ENCODE data around the gene ZC3H4. TPM values are rescaled to one million over a fixed set of nuclear protein-coding genes. Genes with fewer than 3 reads are reported as not detected.

The ZC3H4 gene
- total and polyA plus RNA-seq, 2 donors (not counting 3 experiments of a cell fraction or from before 2014, with no cell fraction given) = 6.2 to 63.9 TPM

DNA sequence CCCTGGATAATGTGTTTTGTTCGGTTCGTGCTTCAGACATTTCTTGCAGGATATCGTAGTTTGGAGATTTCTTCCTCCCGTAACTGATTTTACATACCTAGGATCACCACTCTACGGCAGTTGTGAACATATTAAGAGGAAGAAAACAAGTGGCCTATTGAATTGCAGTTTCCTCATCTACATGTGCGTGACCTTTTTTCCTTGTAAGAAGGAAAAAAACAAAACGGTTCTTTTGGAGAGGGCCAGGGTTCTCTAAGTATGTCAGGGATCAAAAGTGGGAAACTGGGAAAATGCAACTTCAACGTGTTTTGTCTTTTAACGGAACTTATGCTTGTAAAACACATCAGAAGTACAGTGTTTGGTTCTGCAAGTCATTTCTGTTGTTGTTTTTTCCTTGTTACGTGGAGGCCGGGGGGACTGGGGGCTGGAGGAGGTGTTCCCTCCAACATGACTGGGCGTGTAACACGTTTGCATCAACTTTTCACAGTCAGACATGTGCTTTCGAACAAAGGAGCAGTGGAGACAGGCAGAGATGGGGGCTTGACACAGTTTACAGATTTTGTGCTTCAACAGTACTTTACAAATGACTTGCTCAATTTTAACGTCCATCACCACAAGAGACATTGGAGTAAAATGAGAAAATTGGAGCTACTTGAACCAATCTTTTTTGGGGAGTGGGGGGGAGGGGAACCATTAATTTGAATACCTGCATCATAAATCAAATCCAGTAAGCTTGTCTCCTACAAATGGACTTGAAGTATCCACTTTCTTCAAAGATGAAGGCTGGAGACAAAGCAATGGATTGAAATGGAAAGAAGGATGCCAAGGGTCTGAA lies 3.8 kb downstream of the ZC3H4 start:
- BruUV-seq (replicated peaks) = no TSS peak
- dilution Hi-C loops (cut with MboI; ENCODE audit: extremely low pct_ligation_motif_present, low sequenced_read_pairs) (no loop called here), intact Hi-C loops (cut with micrococcal nuclease) (loop anchor here (1.0 to 5.0 kb wide), 3 partner anchors 30 to 247 kb away; partner anchors contain the start of genes ARHGAP35 and TMEM160)
- H3K27ac ChIP-seq (ENCODE audit: insufficient read depth, low read depth, low read length) = peak overlapping the region; percentile 92
- TF ChIP-seq JUN (IDR thresholded peaks at IDR 0.05; ENCODE audit: borderline replicate concordance, insufficient read depth, insufficient read length, low read depth) = no peak
- peak; percentile 40 for TF ChIP-seq POLR2AphosphoS5 (IDR thresholded peaks at IDR 0.05; ENCODE audit: insufficient read depth, low read depth, low read length)
- no peak for TF ChIP-seq FOS (IDR thresholded peaks at IDR 0.05; ENCODE audit: borderline replicate concordance, insufficient read depth, low read length)
- TF ChIP-seq, protein P1, sequence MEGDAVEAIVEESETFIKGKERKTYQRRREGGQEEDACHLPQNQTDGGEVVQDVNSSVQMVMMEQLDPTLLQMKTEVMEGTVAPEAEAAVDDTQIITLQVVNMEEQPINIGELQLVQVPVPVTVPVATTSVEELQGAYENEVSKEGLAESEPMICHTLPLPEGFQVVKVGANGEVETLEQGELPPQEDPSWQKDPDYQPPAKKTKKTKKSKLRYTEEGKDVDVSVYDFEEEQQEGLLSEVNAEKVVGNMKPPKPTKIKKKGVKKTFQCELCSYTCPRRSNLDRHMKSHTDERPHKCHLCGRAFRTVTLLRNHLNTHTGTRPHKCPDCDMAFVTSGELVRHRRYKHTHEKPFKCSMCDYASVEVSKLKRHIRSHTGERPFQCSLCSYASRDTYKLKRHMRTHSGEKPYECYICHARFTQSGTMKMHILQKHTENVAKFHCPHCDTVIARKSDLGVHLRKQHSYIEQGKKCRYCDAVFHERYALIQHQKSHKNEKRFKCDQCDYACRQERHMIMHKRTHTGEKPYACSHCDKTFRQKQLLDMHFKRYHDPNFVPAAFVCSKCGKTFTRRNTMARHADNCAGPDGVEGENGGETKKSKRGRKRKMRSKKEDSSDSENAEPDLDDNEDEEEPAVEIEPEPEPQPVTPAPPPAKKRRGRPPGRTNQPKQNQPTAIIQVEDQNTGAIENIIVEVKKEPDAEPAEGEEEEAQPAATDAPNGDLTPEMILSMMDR (IDR thresholded peaks at IDR 0.05; ENCODE audit: extremely low read depth in 1 of 2, insufficient read depth in 1 of 2, low read depth in 1 of 2, low read length in 2 of 2) = no peak
- TF ChIP-seq MYC (IDR thresholded peaks at IDR 0.05; ENCODE audit: low read depth, low read length) = peak; percentile 96
- peak; percentile 54 for TF ChIP-seq POLR2A (IDR thresholded peaks at IDR 0.05; ENCODE audit: low read depth, low read length)
- TF ChIP-seq MAX (IDR thresholded peaks at IDR 0.05; ENCODE audit: insufficient read depth, insufficient read length) = peak; percentile 81
- TF ChIP-seq GATA2 (IDR thresholded peaks at IDR 0.05; ENCODE audit: insufficient read depth, insufficient read length, low read depth, low read length) = no peak
- no peaks in the 10 kb centered on the region for H3K27me3 ChIP-seq (ENCODE audit: control insufficient read depth in 2 of 2, insufficient read depth in 2 of 2, low read length in 2 of 2)
- ChIA-PET CTCF (interaction anchor here (0.6 to 1.9 kb wide), 5 partner anchors 9 to 396 kb away, joined by 3 to 12 read pairs (median 3); no protein-coding TSS in a partner anchor), POLR2A (interaction anchor here (0.5 kb wide), 1 partner anchor 22 kb away, joined by 3 read pairs; no protein-coding TSS in a partner anchor)
- H3K79me2 ChIP-seq (ENCODE audit: control insufficient read depth, insufficient read depth, low read length) = peaks cover 71% of the 10 kb centered on the region
- DNase-seq (ENCODE audit: low read depth, low spot score) (peak; percentile 89), FAIRE-seq (peak; percentile 94)
- H3K4me2 ChIP-seq (ENCODE audit: insufficient read depth, low read length) = peak overlapping the region; percentile 93
- no peak overlapping the region for H2AFZ ChIP-seq (ENCODE audit: low read depth, low read length)
- no peaks in the 10 kb centered on the region for H4K20me1 ChIP-seq (replicated peaks; ENCODE audit: control insufficient read depth, extremely low read depth, insufficient read depth, low read length)
- H3K36me3 ChIP-seq (ENCODE audit: control insufficient read depth in 2 of 2, extremely low read depth in 1 of 2, insufficient read depth in 2 of 2, low read length in 2 of 2) = no peaks in the 10 kb centered on the region
- H3K9me1 ChIP-seq (replicated peaks; ENCODE audit: control insufficient read depth, extremely low read depth, insufficient read depth, low read length) = no peaks in the 10 kb centered on the region
- peak overlapping the region; percentile 80 to 94 (median 93) for H3K4me3 ChIP-seq (replicated peaks in 1 of 3; ENCODE audit: insufficient read depth in 1 of 3, low read depth in 1 of 3, low read length in 3 of 3)
- H3K9me3 ChIP-seq (replicated peaks; ENCODE audit: control insufficient read depth, insufficient read depth, low read length) = no peaks in the 10 kb centered on the region
- peaks cover 43% of the 10 kb centered on the region for H3K4me1 ChIP-seq (ENCODE audit: control insufficient read depth, extremely low read depth, insufficient read depth, low read length)
- H3K9ac ChIP-seq (replicated peaks; ENCODE audit: extremely low read depth, insufficient read depth, low read length) = peak overlapping the region; percentile 99
